Measurements from ENCODE around the gene NUFIP1. TPM values are rescaled to one million over a fixed set of nuclear protein-coding genes. Genes with fewer than 3 reads are reported as not detected.

Gene NUFIP1
- total RNA-seq, 1 donor from 2014 or later, result 7.6 TPM

GRCh38 chr13:44967704-44968433 is 21.4 kb downstream of the NUFIP1 start:
- no peak overlapping the region for H3K4me2 ChIP-seq (ENCODE audit: low read length)
- H3K4me3 ChIP-seq (ENCODE audit: insufficient read depth, low read depth, low read length), result no peak overlapping the region
- peaks cover 10% of the 10 kb centered on the region for H3K9me3 Mint-ChIP-seq (ENCODE audit: unreplicated experiment)
- no peaks in the 10 kb centered on the region for H3K27me3 Mint-ChIP-seq (ENCODE audit: low read depth, unreplicated experiment)
- H3K27ac ChIP-seq (ENCODE audit: low read depth, low read length), result no peak overlapping the region
- H3K4me1 Mint-ChIP-seq (ENCODE audit: low read depth, unreplicated experiment), result peaks cover 6% of the 10 kb centered on the region
- no peaks in the 10 kb centered on the region for H3K9me3 ChIP-seq (ENCODE audit: insufficient read depth, low read depth, low read length)
- no peaks in the 10 kb centered on the region for H3K27me3 ChIP-seq (ENCODE audit: insufficient read depth, low read length)
- DNase-seq (ENCODE audit: low read depth), result no peak
- H2AFZ ChIP-seq (ENCODE audit: low read depth, low read length), result no peak overlapping the region
- peaks cover 10% of the 10 kb centered on the region for H3K79me2 ChIP-seq (ENCODE audit: insufficient read depth, low read length)
- TF ChIP-seq EZH2 (IDR thresholded peaks at IDR 0.05; ENCODE audit: insufficient read depth, low read length) (no peak), CTCF (IDR thresholded peaks at IDR 0.05; ENCODE audit: insufficient read depth, low read depth, low read length) (no peak)
- H3K4me3 Mint-ChIP-seq (ENCODE audit: unreplicated experiment), result no peak overlapping the region
- peaks cover 19% of the 10 kb centered on the region for H3K36me3 Mint-ChIP-seq (ENCODE audit: low read depth, unreplicated experiment)
- peak overlapping the region; percentile 22 for H3K27ac Mint-ChIP-seq (ENCODE audit: unreplicated experiment)
- FAIRE-seq, result peak; percentile 73
- no peaks in the 10 kb centered on the region for H4K20me1 ChIP-seq (ENCODE audit: insufficient read depth, low read length)
- H3K4me1 ChIP-seq (ENCODE audit: insufficient read depth, low read length), result peaks cover 6% of the 10 kb centered on the region
- no peak overlapping the region for H3K9ac ChIP-seq (ENCODE audit: low read length)
- H3K36me3 ChIP-seq (ENCODE audit: insufficient read depth, low read length), result peaks cover 22% of the 10 kb centered on the region

DNA sequence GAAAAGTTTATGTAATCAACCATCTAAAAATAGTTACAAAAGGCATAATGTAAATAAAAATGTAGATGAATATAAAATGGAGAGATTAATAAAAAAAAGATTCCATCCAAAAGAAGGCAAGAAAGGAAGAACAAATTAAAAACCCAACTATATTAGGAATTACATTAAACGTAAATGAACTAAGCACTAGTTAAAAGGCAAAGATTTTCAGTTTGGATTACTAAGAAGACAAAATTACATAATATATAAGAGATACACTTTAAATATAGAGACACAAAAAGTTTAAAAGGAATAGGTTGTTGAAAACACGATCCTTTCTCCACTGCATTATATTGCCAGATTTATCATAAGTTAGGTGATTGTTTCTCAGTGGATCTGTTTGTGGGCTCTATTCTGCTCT is 27.3 kb downstream of the NUFIP1 start:
- Histone ChIP-seq H3K36me3 (ENCODE audit: insufficient read depth, low read length) (peaks cover 40% of the 10 kb centered on the region), H3K79me2 (ENCODE audit: insufficient read depth, low read length) (no peaks in the 10 kb centered on the region), H3K4me2 (ENCODE audit: low read length) (no peak overlapping the region), H2AFZ (ENCODE audit: low read depth, low read length) (no peak overlapping the region), H3K27me3 (ENCODE audit: insufficient read depth, low read length) (no peaks in the 10 kb centered on the region), H3K9me3 (ENCODE audit: insufficient read depth, low read depth, low read length) (peaks cover 4% of the 10 kb centered on the region), H3K4me3 (ENCODE audit: insufficient read depth, low read depth, low read length) (no peak overlapping the region), H4K20me1 (ENCODE audit: insufficient read depth, low read length) (no peaks in the 10 kb centered on the region), H3K27ac (ENCODE audit: low read depth, low read length) (no peak overlapping the region), H3K4me1 (ENCODE audit: insufficient read depth, low read length) (no peaks in the 10 kb centered on the region), H3K9ac (ENCODE audit: low read length) (no peak overlapping the region)
- no peak for DNase-seq (ENCODE audit: low read depth)
- H3K27me3 Mint-ChIP-seq (ENCODE audit: low read depth, unreplicated experiment), result no peaks in the 10 kb centered on the region
- TF ChIP-seq CTCF (IDR thresholded peaks at IDR 0.05; ENCODE audit: insufficient read depth, low read depth, low read length) (no peak), EZH2 (IDR thresholded peaks at IDR 0.05; ENCODE audit: insufficient read depth, low read length) (no peak)
- no peaks in the 10 kb centered on the region for H3K4me1 Mint-ChIP-seq (ENCODE audit: low read depth, unreplicated experiment)
- H3K4me3 Mint-ChIP-seq (ENCODE audit: unreplicated experiment), result no peak overlapping the region
- H3K27ac Mint-ChIP-seq (ENCODE audit: unreplicated experiment), result no peak overlapping the region
- no peak for FAIRE-seq
- peaks cover 37% of the 10 kb centered on the region for H3K36me3 Mint-ChIP-seq (ENCODE audit: low read depth, unreplicated experiment)
- H3K9me3 Mint-ChIP-seq (ENCODE audit: unreplicated experiment), result peaks cover 13% of the 10 kb centered on the region

GRCh38 chr13:44955406-44955805 is 33.9 kb downstream of the NUFIP1 start:
- H3K4me1 ChIP-seq (ENCODE audit: insufficient read depth, low read length), result peaks cover 7% of the 10 kb centered on the region
- H3K27me3 Mint-ChIP-seq (ENCODE audit: low read depth, unreplicated experiment), result no peaks in the 10 kb centered on the region
- FAIRE-seq (no peak), DNase-seq (ENCODE audit: low read depth) (no peak)
- H3K36me3 Mint-ChIP-seq (ENCODE audit: low read depth, unreplicated experiment), result peaks cover 2% of the 10 kb centered on the region
- TF ChIP-seq CTCF (IDR thresholded peaks at IDR 0.05; ENCODE audit: insufficient read depth, low read depth, low read length), result no peak
- no peak for TF ChIP-seq EZH2 (IDR thresholded peaks at IDR 0.05; ENCODE audit: insufficient read depth, low read length)
- peaks cover 10% of the 10 kb centered on the region for H3K4me1 Mint-ChIP-seq (ENCODE audit: low read depth, unreplicated experiment)
- H3K27ac Mint-ChIP-seq (ENCODE audit: unreplicated experiment), result no peak overlapping the region
- no peak overlapping the region for H3K4me3 Mint-ChIP-seq (ENCODE audit: unreplicated experiment)
- H3K9ac ChIP-seq (ENCODE audit: low read length), result no peak overlapping the region
- H3K9me3 Mint-ChIP-seq (ENCODE audit: unreplicated experiment), result peaks cover 1% of the 10 kb centered on the region
- no peak overlapping the region for H3K4me3 ChIP-seq (ENCODE audit: insufficient read depth, low read depth, low read length)
- H2AFZ ChIP-seq (ENCODE audit: low read depth, low read length), result no peak overlapping the region
- H4K20me1 ChIP-seq (ENCODE audit: insufficient read depth, low read length), result no peaks in the 10 kb centered on the region
- H3K27ac ChIP-seq (ENCODE audit: low read depth, low read length), result no peak overlapping the region
- no peak overlapping the region for H3K4me2 ChIP-seq (ENCODE audit: low read length)
- peaks cover 5% of the 10 kb centered on the region for H3K36me3 ChIP-seq (ENCODE audit: insufficient read depth, low read length)
- peaks cover 6% of the 10 kb centered on the region for H3K79me2 ChIP-seq (ENCODE audit: insufficient read depth, low read length)
- no peaks in the 10 kb centered on the region for H3K9me3 ChIP-seq (ENCODE audit: insufficient read depth, low read depth, low read length)
- no peaks in the 10 kb centered on the region for H3K27me3 ChIP-seq (ENCODE audit: insufficient read depth, low read length)

Data from astrocyte (in vitro differentiated cells and primary cell).